ENCODE results near the gene COBLL1.

COBLL1 gene

GRCh38 chr2:164821338-164821737, 20.3 kb downstream of the COBLL1 start:
- no peak for DNase-seq

GRCh38 chr2:164818149-164819136, 23.2 kb downstream of the COBLL1 start:
- no peak for DNase-seq

DNA sequence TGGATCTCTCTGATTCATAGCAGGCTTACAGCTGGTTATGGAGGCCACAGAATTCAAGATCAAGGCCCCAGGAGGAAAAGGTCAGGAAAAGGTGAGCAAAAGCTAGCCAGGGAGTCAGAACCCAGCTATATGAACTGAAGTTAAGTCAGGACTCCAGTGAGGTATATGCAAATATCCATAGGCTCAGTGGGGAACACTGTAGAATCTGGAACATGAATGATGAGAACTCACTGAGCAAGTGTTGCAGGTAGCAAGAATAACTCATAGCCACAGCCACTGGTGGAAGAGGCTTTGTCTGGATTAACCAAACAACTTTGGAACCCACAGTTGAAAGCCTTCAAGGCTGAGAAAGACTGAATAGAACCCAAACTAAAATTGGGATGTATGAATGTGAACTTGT, 24.7 kb downstream of the COBLL1 start:
- no peak for DNase-seq

- DNase-seq: no peak
Observed at GRCh38 chr2:164816046-164816445, 25.6 kb downstream of the COBLL1 start.

DNA sequence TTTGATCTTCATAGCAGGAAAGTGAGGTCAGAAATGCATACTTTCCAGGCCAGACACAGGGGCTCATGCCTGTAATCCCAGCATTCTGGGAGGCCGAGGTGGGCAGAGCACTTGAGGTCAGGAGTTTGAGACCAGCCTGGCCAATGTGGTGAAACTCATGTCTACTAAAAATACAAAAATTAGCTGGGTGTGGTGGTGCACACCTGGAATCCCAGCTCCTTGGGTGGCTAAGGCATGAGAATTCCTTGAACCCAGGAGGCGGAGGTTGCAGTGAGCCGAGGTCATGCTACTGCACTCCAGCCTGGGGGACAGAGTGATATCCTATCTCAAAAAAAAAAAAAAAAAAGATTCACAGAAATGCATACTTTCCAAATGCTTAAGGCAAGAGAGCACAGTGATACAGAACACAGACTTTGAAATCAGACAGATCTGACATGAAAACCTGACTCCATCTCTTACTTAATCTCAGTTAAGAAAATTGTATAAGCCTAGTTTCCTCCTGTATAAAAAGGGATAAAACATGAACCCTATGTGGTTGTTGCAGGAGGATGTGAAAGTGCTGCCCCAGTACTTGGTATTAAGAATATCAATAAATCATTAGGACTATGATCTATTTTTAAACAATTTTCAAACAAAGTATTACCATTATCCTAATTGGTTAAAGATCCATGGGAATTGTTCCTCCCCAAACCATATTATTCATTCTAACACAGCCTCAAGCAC, 26.4 kb downstream of the COBLL1 start:
- no peak for DNase-seq

DNA sequence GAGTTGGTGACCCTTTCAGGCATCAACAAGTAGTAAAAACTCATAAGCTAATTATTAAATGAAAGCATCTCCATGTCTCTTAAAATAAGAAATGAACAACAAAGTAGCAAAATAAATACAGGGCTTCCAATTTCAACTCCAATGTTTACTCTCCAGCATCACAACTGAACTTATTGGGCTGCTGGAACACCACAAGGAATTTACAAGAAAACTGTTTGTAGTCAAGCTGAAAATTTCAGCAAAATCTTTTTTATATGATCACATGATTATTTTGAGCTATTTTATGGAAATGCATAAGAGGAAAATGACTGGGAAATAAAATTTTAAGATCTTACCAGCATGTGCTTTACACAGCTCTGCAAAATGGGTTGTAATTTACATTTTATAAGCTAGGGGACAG, 28.1 kb downstream of the COBLL1 start:
- DNase-seq: no peak

- no peak for DNase-seq
Observed at GRCh38 chr2:164812378-164812777, 29.2 kb downstream of the COBLL1 start.

GRCh38 chr2:164811819-164812218, 29.8 kb downstream of the COBLL1 start:
- no peak for DNase-seq

GRCh38 chr2:164810843-164811242, 30.8 kb downstream of the COBLL1 start:
- DNase-seq: no peak

DNA sequence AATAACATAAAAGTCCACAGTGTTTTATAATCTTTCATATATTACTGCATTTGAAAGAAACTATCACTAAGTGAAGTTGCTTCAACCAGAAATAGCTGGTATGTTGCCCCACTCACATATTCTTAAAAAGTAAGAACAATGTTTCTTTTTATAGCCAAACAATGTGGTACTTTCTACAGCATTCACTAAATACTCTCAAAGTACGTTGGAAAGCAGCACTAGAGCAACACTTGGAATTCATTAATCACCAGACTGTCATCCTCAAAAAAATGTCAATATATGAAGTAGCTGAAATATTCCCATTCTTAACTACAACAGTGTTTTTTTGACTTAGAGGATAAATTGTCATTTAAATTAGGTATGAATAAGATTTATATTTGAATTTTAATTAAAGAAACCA, 32.8 kb downstream of the COBLL1 start:
- DNase-seq: no peak

DNA sequence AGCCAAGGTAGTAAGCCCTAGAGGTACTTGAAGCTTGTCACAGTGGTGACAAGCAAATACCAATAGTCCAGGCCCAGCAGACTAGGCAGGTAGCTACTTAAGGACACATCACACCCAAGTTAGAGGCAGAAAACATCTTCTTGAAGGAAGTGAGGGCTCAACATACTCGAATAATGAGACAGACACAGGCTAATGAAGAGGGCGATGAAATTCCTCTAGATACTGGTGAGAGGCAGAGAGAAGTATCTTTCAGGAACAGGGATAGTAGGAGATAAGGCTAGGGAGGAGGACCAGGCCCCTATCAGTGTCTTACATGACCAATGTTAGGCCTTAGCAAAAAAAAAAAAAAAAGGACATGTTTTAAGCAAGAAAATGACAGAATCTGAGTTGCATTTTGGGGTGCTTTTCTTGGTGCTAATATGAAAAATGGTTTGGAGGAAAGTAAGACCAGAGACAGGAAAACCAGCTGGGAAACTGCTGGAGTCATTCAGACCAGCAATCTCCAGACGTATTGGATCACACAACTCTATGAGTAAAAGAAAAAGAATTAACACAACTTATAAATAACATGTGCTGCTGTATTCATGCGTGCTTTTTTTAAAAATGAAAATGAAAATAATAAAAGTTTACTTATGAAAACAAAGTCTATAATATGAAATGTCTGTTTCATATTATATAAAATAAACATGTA, 37.7 kb downstream of the COBLL1 start:
- DNase-seq: no peak

DNA sequence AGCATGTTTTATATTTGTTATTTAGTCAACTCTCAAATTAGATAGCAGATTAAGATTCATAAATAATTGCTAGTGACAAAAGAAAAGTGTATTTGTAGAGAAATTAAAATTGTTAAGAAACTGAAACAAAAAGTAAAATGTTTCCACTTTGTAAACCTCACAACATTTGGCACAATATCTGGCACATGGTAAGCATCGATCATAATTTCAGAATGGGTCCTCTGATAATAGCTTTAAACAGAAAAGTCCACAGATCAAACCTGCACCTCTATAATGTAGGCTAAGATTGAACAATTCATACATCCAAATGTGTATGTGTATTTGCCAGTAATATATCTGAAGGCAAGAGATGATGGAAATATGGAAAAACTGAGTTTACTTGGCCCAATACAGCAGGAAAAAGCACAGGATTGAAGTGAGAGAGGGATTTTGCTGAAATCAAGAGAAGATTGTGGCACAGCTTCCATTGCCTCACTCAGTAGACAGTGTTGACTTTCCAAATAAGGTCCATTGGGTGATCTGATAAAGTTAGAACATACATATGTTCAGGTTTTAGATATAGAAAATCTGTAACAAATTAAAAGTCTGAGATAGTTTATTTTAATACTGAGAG, 39.4 kb downstream of the COBLL1 start:
- DNase-seq: no peak

GRCh38 chr2:164800572-164800971, 41.1 kb downstream of the COBLL1 start:
- DNase-seq: no peak

DNA sequence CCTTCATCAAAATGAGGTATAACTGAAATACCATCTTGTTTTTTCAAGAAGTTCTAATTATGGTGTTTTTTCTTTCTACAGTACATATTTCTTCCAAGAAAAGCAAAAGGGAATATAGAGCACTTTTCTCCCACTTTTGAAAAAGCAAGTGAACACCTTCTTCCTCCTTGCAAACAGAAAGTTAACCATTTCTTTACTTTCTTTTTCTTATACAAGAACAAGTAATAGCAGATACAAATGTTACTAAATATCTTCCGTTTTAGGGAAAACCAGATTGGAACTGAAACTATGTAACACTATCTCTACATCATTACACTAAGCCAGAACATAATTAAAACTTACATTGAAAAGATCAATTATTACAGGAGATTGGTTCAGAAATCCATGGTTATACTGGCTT, 44.0 kb downstream of the COBLL1 start:
- no peak for DNase-seq

- DNase-seq: no peak
Observed at GRCh38 chr2:164796999-164797398, 44.6 kb downstream of the COBLL1 start.

DNA sequence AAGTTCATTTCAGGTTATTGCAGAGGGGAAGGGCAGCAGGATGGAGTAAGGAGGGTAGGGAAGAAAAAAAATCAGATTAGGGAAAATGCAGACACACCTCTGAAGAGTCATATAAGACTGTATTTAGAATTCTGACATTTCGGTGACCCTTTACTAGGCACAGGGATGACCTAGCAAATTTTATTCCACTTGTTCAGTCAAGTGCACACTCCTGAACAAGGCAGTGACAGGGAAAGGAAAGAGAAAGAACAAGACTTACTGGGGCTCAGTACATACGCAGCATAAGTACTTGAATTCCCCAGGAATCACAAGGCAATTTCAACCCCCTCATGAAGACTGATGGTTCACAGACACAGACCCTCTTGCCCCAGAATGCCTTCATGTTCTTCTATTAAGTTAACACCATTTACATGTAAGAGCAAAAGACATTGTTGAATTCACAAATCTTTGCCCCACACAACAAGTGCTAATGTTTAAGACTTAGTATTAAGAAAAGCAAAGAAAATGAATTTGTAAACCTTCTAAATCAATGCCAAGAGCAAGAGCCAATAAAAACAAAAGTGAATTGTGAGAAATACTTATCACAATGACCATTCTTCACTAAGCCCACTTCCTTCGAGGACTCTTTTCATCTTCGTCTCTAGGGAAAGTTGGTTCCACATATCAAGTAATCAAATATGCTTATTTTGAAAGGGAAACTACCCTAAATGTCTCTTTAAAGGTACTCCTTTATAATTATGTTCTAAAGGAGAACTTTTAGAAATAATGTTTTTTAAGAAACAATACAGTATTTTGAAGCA, 47.0 kb downstream of the COBLL1 start:
- DNase-seq: no peak

GRCh38 chr2:164794016-164794415, 47.6 kb downstream of the COBLL1 start:
- DNase-seq: no peak

- no peak for DNase-seq
Observed at GRCh38 chr2:164793529-164793928, 48.1 kb downstream of the COBLL1 start.

DNA sequence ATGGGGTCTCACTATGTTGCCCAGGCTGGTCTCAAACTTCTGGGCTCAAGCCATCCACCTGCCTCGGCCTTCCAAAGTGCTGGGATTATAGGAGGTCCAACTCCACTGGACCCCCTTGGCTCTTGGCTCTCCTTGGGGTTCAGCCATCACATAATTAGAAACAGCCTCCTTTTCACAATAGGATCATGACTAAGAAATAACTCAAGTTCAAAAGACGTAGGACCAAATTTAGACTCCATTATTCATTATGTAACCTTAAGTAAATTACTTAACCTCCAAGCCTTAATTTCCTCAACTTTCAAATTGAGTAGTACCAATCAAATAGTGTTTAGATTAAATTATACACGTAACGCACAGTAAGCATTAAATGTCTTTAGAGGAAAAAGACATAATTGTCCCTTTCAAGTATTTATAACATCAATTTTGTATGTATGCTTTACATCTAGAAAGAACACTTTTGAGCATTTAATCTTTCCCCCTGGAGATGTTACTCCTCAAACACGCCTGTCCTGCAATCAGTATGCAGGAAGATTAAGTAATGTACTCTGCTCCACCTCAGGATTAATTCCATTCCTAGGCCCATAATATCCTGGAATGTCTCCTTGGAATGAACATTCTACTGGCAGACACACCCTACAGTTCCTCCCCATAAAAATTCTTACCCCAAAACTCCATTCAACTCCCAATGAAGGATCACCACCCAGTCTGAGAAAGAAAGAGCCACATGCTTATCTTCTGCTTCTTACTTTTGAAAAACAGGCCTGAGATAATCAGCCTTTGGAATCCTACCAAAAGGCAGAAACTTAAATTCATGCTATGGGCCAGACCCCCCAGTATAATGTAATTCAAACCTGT, 49.1 kb downstream of the COBLL1 start:
- no peak for DNase-seq

GRCh38 chr2:164789968-164790367, 51.7 kb downstream of the COBLL1 start:
- DNase-seq: no peak

DNA sequence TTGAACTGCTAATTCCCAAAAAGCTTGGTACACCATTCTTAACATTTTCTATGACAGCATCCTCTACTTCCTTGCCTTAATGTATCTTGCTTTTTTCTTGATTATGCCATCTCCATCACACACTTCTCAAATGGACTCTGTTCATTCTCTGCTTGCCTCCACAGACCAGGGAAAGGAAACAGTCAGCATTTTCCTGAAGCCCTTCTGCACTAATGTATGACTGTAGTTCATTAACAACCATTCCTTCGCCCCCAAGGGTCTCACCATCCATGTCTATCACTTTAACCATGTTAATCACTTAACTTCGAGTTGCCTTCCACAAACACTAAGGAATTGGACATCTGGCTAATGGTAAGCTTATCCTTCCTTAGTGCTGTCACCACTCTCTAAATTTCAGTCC, 54.8 kb downstream of the COBLL1 start:
- DNase-seq: no peak
